GM12872 (cell line): ENCODE measurements around the gene DCN.

Experiments used
- CTCF ChIP-seq: IDR thresholded peaks from 3 replicates; pipeline ENCODE4 v1.5.1; 2011; ENCODE audit warnings: low read depth, mild to moderate bottlenecking, low read length, moderate library complexity; ENCODE audit not compliant: insufficient read depth

Gene DCN

GRCh38 chr12:91133871-91134270 is 48.7 kb downstream of the DCN start:
- no peak for TF ChIP-seq CTCF

DNA sequence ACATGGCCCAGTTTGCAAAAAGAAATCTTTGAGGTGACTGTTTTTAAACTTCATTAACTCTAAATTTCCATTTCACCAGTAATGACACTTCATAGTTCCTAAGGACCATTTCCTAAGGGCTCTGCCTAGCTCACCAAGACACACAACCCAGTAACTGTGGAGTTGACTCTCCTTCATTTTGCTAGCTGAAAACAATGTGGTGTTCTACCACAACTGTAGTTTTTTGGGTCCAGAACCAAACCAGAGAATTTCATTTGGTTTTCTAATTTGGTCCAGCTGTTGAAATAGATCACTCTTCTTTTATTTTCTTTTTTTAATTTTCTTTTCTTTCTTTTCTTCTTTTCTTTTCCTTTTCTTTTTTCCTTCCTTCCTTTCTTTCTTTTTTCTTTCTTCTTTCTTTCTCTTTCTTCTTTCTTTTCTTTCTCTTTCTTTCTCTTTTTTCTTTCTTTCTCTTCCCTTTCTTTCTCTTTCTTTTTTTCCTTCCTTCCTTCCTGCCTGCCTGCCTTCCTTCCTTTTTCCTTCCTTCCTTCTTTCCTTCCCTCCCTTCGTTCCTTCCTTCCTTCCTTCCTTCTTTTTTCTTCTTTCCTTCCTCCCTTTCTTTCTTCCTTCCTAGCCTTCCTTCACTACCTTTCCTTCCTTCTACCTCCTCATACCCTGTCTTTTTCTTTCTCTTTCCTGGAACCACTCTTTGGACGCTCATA is 52.8 kb downstream of the DCN start:
- no peak for TF ChIP-seq CTCF

DNA sequence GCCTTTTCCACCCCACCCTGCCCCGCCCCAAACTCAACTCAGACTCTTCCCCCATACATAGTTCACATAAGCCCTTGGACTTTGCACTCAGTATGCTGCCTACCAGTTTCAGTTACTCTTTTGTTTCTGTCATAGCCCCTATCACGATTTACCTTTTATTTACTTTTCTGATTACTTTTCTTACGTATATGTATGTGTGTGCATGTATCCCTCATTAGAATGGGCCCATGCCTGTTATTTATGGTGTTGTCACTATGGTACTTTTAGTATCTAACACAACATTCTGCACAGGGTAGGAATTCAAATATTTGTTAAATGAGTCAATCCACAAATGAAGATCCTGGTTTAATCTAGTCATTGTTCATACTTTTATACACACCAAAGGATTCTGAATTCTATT is 54.9 kb downstream of the DCN start:
- no peak for TF ChIP-seq CTCF

DNA sequence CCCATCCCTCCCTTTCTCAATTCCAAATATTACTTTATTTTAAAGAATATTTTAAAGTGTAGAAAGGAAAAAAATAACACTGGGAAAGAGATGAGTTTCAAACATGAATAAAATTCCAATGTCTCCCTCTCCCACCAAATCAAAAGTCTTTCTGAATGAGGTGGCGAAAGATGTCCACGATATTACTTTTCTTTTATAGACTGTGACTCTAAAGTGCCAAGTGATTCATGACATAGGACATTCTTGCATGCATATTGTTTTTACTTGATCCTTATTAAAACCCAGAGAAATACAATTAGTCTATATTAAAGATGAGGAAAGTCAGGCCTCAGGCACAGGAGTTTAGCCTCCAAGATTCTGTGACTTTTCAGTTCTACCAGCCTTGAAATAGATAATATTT is 55.3 kb downstream of the DCN start:
- TF ChIP-seq CTCF, result no peak

DNA sequence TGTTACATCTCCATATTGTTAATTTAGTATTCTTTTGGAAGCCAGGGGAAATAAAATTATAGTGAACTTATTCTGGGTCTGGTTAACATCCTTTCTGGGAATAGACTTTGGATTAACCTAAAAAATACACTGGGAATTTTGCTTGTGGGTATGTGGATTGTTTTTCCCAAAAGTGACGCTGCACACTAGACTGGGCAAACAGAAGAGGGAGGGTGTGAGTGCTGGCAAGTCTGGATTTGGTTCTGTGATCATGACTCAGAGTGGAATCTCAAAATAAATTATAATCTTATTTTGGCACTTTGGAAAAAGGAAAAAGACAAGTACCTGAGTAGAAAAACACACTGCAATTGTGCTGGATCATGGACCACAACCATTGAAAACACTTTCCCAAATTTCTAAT is 56.1 kb downstream of the DCN start:
- no peak for TF ChIP-seq CTCF

- no peak for TF ChIP-seq CTCF
Observed at GRCh38 chr12:91123236-91123916, 59.2 kb downstream of the DCN start.

DNA sequence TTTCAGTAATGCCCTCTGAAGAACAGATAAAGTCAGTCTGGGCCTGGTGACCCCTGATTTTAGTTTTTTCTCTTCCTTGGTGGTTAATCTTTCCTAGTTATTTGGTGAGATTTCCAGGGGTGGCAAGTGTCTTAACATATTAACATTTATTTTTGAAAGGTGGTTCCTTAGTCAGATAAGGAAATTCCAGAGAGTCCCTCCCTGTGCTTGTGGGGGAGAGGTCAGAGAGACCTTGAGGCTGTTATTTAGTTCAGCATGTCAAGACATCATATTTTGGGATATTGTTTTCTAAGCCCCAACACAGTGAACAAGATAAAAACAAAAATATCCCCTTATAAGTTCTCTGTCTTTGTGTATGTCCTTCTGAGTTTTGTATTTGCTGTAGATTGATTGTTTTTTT is 61.8 kb downstream of the DCN start:
- TF ChIP-seq CTCF, result no peak
